H1 (cell line): ENCODE measurements around the gene TMEM150A. TPM values are rescaled to one million over a fixed set of nuclear protein-coding genes. Genes with fewer than 3 reads are reported as not detected.
A peak's percentile ranks its signal among the peaks of the same experiment; 100 is the strongest.

Experiments used
- CTCF ChIA-PET: fragments of 300-600 bp; sonication (Branson Sonifier 250); formaldehyde crosslinking; loops from one replicate; lab custom pipeline; 2021; ENCODE audit not compliant: partially characterized antibody; lab: Charles Lee
- POLR2A ChIA-PET: fragments of 300-600 bp; sonication (Branson Sonifier 250); formaldehyde crosslinking; loops from one replicate; lab custom pipeline; 2021; ENCODE audit warnings: inconsistent platforms; ENCODE audit not compliant: partially characterized antibody; lab: Charles Lee
- DNase-seq, 2 experiments: peaks; one replicate each; pipeline versions ENCODE4 v3.0.0 to v3.0.0-alpha.2; 2010 to 2022; ENCODE audit warnings: low spot score in 2 of 2, low read depth in 1 of 2, mixed read lengths in 1 of 2
- FAIRE-seq: peaks from 2 replicates; lab custom pipeline; 2011; peaks lifted over from hg19 to GRCh38; lab: Jason Lieb, UNC
- H2AFZ ChIP-seq: 2 replicates; pipeline ENCODE4 v1.8.1; 2012; ENCODE audit warnings: low read length, inconsistent platforms
- H2AK5ac ChIP-seq: 2 replicates; pipeline ENCODE4 v1.6.1; 2013; ENCODE audit warnings: low read depth, low read length
- H2BK120ac ChIP-seq: replicated peaks from 2 replicates; pipeline ENCODE3; 2013; ENCODE audit warnings: low read depth, low read length, inconsistent platforms
- H2BK12ac ChIP-seq: 2 replicates; pipeline ENCODE4 v1.6.1; 2013; ENCODE audit warnings: low read depth, low read length
- H2BK15ac ChIP-seq: 2 replicates; pipeline ENCODE4 v1.6.1; 2013; ENCODE audit warnings: low read length
- H2BK20ac ChIP-seq: 2 replicates; pipeline ENCODE4 v1.6.1; 2013; ENCODE audit warnings: low read length
- H2BK5ac ChIP-seq: 2 replicates; pipeline ENCODE4 v1.6.1; 2013; ENCODE audit warnings: low read depth, low read length
- H3K14ac ChIP-seq: 2 replicates; pipeline ENCODE4 v1.6.1; 2013; ENCODE audit warnings: inconsistent platforms; ENCODE audit not compliant: insufficient read length
- H3K18ac ChIP-seq: 2 replicates; pipeline ENCODE4 v1.6.1; 2013; ENCODE audit warnings: low read length; ENCODE audit errors: extremely low read depth
- H3K23ac ChIP-seq: 2 replicates; pipeline ENCODE4 v1.6.1; 2013; ENCODE audit warnings: inconsistent platforms; ENCODE audit not compliant: insufficient read length
- H3K23me2 ChIP-seq: 2 replicates; pipeline ENCODE4 v1.6.1; 2013; ENCODE audit warnings: low read depth, low read length
- H3K27ac ChIP-seq: 2 replicates; pipeline ENCODE4 v1.6.1; 2011; ENCODE audit warnings: low read depth, low read length, inconsistent platforms
- H3K27me3 ChIP-seq, 4 experiments: replicated peaks in 1 of 4; 1 replicate in 1 of 4; 2 replicates in 3 of 4; pipeline versions ENCODE4 v1.6.1 to v1.8.1; 2011 to 2013; ENCODE audit warnings: low read length in 3 of 4, mild to moderate bottlenecking in 3 of 4, inconsistent platforms in 2 of 4, mixed read lengths in 2 of 4, moderate library complexity in 1 of 4; ENCODE audit not compliant: control insufficient read depth in 3 of 4, insufficient read depth in 3 of 4; ENCODE audit errors: extremely low read depth in 1 of 4
- H3K36me3 ChIP-seq, 4 experiments: 2 replicates each; pipeline versions ENCODE4 v1.6.1 to v1.8.1; 2011 to 2013; ENCODE audit warnings: mild to moderate bottlenecking in 4 of 4, low read length in 3 of 4, moderate library complexity in 2 of 4, control low read depth in 1 of 4, inconsistent platforms in 1 of 4; ENCODE audit not compliant: insufficient read depth in 4 of 4, control insufficient read depth in 2 of 4
- H3K4ac ChIP-seq: replicated peaks from 2 replicates; pipeline ENCODE3; 2013; ENCODE audit warnings: low read length, low read depth, mixed read lengths, inconsistent platforms; ENCODE audit not compliant: insufficient read length
- H3K4me1 ChIP-seq, 4 experiments: replicated peaks in 1 of 4; 1 replicate in 1 of 4; 2 replicates in 3 of 4; pipeline versions ENCODE4 v1.6.1 to v1.8.1; 2011 to 2013; ENCODE audit warnings: low read length in 3 of 4, inconsistent platforms in 2 of 4, mixed read lengths in 1 of 4; ENCODE audit not compliant: insufficient read depth in 4 of 4, control insufficient read depth in 3 of 4
- H3K4me2 ChIP-seq, 2 experiments: 2 replicates each; pipeline versions ENCODE4 v1.6.1 to v1.8.1; 2011 to 2013; ENCODE audit warnings: low read depth in 2 of 2, low read length in 2 of 2, control low read depth in 1 of 2, inconsistent platforms in 1 of 2, mild to moderate bottlenecking in 1 of 2; ENCODE audit not compliant: insufficient read depth in 1 of 2
- H3K4me3 ChIP-seq, 4 experiments: fragments of 200-600, 300-600 bp in 1 of 4; sonication (generic), shearing (Covaris generic), sonication (Bioruptor Twin) in 1 of 4; 2 replicates each; pipeline versions ENCODE4 v1.5.1 to v1.8.1; 2011 to 2016; ENCODE audit warnings: low read length in 4 of 4, low read depth in 3 of 4, control low read depth in 2 of 4, inconsistent platforms in 2 of 4, mild to moderate bottlenecking in 2 of 4, mixed read lengths in 1 of 4, moderate library complexity in 1 of 4; ENCODE audit not compliant: insufficient read depth in 2 of 4; ENCODE audit errors: extremely low read depth in 1 of 4
- H3K56ac ChIP-seq: replicated peaks from 2 replicates; pipeline ENCODE3; 2013; ENCODE audit warnings: low read depth, mild to moderate bottlenecking, mixed read lengths, low read length, inconsistent platforms; ENCODE audit not compliant: insufficient read length
- H3K79me1 ChIP-seq: 2 replicates; pipeline ENCODE4 v1.6.1; 2013; ENCODE audit warnings: low read depth, low read length, control low read depth
- H3K79me2 ChIP-seq, 2 experiments: 2 replicates each; pipeline versions ENCODE4 v1.6.1 to v1.8.1; 2012 to 2013; ENCODE audit warnings: low read length in 2 of 2, mild to moderate bottlenecking in 2 of 2, inconsistent platforms in 1 of 2; ENCODE audit not compliant: insufficient read depth in 2 of 2, control insufficient read depth in 1 of 2
- H3K9ac ChIP-seq, 4 experiments: replicated peaks in 1 of 4; 1 replicate in 1 of 4; 2 replicates in 3 of 4; pipeline versions ENCODE4 v1.6.1 to v1.8.1; 2011 to 2013; ENCODE audit warnings: low read depth in 3 of 4, low read length in 3 of 4, control low read depth in 2 of 4, mild to moderate bottlenecking in 2 of 4, moderate library complexity in 2 of 4, inconsistent platforms in 1 of 4; ENCODE audit errors: extremely low read depth in 1 of 4
- H3K9me3 ChIP-seq, 2 experiments: 2 replicates each; pipeline versions ENCODE4 v1.6.1 to v1.8.1; 2012 to 2013; ENCODE audit warnings: mild to moderate bottlenecking in 2 of 2, moderate library complexity in 2 of 2, control low read depth in 1 of 2, inconsistent platforms in 1 of 2, low read depth in 1 of 2, low read length in 1 of 2, mixed read lengths in 1 of 2; ENCODE audit not compliant: insufficient read depth in 2 of 2
- H4K20me1 ChIP-seq, 2 experiments: replicated peaks in 1 of 2; 2 replicates each; pipeline versions ENCODE3 to v1.8.1; 2011 to 2013; ENCODE audit warnings: inconsistent platforms in 2 of 2, low read length in 2 of 2, mild to moderate bottlenecking in 1 of 2; ENCODE audit not compliant: insufficient read depth in 2 of 2, control insufficient read depth in 1 of 2
- H4K5ac ChIP-seq: 2 replicates; pipeline ENCODE4 v1.6.1; 2013; ENCODE audit warnings: low read length, low read depth, mixed read lengths, inconsistent platforms; ENCODE audit not compliant: insufficient read length
- H4K8ac ChIP-seq: 2 replicates; pipeline ENCODE4 v1.8.0; 2013; ENCODE audit warnings: mild to moderate bottlenecking, moderate library complexity, low read length, inconsistent platforms; ENCODE audit not compliant: insufficient read depth; ENCODE audit errors: extremely low read depth
- H4K91ac ChIP-seq: replicated peaks from 2 replicates; pipeline ENCODE3; 2013; ENCODE audit warnings: low read length, mixed read lengths, inconsistent platforms; ENCODE audit not compliant: insufficient read length
- CBX5 ChIP-seq: fragments of 300-800, 300-1000 bp; sonication (generic); IDR thresholded peaks from 2 replicates; pipeline ENCODE4 v1.7.1; 2016; ENCODE audit warnings: antibody characterized with exemption, low read length, low read depth
- CHD2 ChIP-seq: IDR thresholded peaks from 2 replicates; pipeline ENCODE4 v1.6.1; 2012; ENCODE audit warnings: low read length, improper control_type of control experiment
- FOSL1 ChIP-seq: IDR thresholded peaks from 2 replicates; pipeline ENCODE4 v1.6.1; 2011; ENCODE audit warnings: mild to moderate bottlenecking, low read depth, low read length, moderate library complexity; ENCODE audit not compliant: insufficient read depth
- KDM1A ChIP-seq: fragments of 200-600, 300-600 bp; sonication (generic); IDR thresholded peaks from 2 replicates; pipeline ENCODE4 v1.7.1; 2016; ENCODE audit warnings: mild to moderate bottlenecking, low read length, borderline replicate concordance
- MAFK ChIP-seq: IDR thresholded peaks from 2 replicates; pipeline ENCODE4 v1.6.1; 2012; ENCODE audit warnings: low read depth, mild to moderate bottlenecking, improper control_type of control experiment, low read length
- POU5F1 ChIP-seq: IDR thresholded peaks from 2 replicates; pipeline ENCODE4 v1.6.1; 2011; ENCODE audit warnings: low read depth, mild to moderate bottlenecking, low read length, moderate library complexity
- RFX5 ChIP-seq: IDR thresholded peaks from 2 replicates; pipeline ENCODE4 v1.6.1; 2011; ENCODE audit warnings: low read depth, low read length, improper control_type of control experiment, borderline replicate concordance
- SP2 ChIP-seq: IDR thresholded peaks from 2 replicates; pipeline ENCODE4 v1.6.1; 2012; ENCODE audit warnings: mild to moderate bottlenecking, low read length, inconsistent platforms
- TAF1 ChIP-seq: IDR thresholded peaks from 2 replicates; pipeline ENCODE4 v1.6.1; 2011; ENCODE audit warnings: mild to moderate bottlenecking, low read depth, low read length
- WGBS, 2 experiments: shearing (Covaris generic) in 1 of 2; methylation state at CpG; one replicate each; pipeline versions ENCODE4 v1.1.6 to v1.1.7; 2013 to 2015; ENCODE audit warnings: low lambda C conversion rate in 2 of 2, mixed read lengths in 2 of 2, inconsistent platforms in 1 of 2, low coverage in 1 of 2, missing lambda C conversion rate in 1 of 2; ENCODE audit not compliant: insufficient replicate concordance in 2 of 2, insufficient coverage in 1 of 2, insufficient read length in 1 of 2; ENCODE audit errors: extremely low coverage in 1 of 2, missing lambda C conversion rate in 1 of 2; 5-methylcytosine and 5-hydroxymethylcytosine counted together
- polyA plus RNA-seq, 7 experiments: library from polyadenylated mRNA; depleted of rRNA in 3 of 7; stranded (reverse) in 5 of 7; unstranded in 2 of 7; fragments of >200 nt in 5 of 7; fragments of 200-250 nt in 2 of 7; gene quantifications; 1 replicate in 5 of 7; 2 replicates in 1 of 7; 4 replicates in 1 of 7; pipeline versions ENCODE4 v1.2.1 to v1.2.3, GENCODE V29; 2011 to 2013; ENCODE audit warnings: missing spikeins in 2 of 7, mixed read lengths in 2 of 7
- total RNA-seq: library from RNA; stranded (reverse); fragmentation: NEBNext Ultra II Directional; extraction: Animal tissue kit (Norgen Biotek cat#: 25700); gene quantifications from 2 replicates; pipeline ENCODE4 v1.2.1, GENCODE V29; 2021

The TMEM150A gene
- total and polyA plus RNA-seq, 2 of the 8 experiments (the other 6 are each of a cell fraction or from before 2014, with no cell fraction given), result 19.8 to 29.9 TPM

- Histone ChIP-seq H2AFZ (no peak overlapping the region), H3K9me3 (no peaks in the 10 kb centered on the region), H4K91ac (no peak overlapping the region), H3K9ac (peak overlapping the region in 1 of 4 experiments; percentile 18; a peak in 1 of 7 replicates), H2AK5ac (no peak overlapping the region), H4K20me1 (peaks cover 0 to 16% of the 10 kb centered on the region in 2 experiments), H2BK120ac (no peak overlapping the region), H3K27ac (no peak overlapping the region), H4K8ac (no peak overlapping the region), H4K5ac (no peak overlapping the region), H2BK20ac (no peak overlapping the region), H3K4me1 (peaks cover 0 to 5% (median 2%) of the 10 kb centered on the region in 4 experiments; a peak in 6 of 7 replicates), H3K14ac (no peak overlapping the region), H3K23me2 (peaks cover 12% of the 10 kb centered on the region), H3K18ac (no peak overlapping the region), H3K79me2 (peaks cover 0 to 14% of the 10 kb centered on the region in 2 experiments; a peak in 2 of 4 replicates), H3K23ac (no peak overlapping the region), H3K79me1 (peaks cover 7% of the 10 kb centered on the region), H3K27me3 (no peaks in the 10 kb centered on the region), H3K4me2 (no peak overlapping the region), H3K4me3 (no peak overlapping the region), H3K4ac (no peak overlapping the region), H3K56ac (no peak overlapping the region), H2BK5ac (no peak overlapping the region), H3K36me3 (peaks cover 6 to 19% (median 14%) of the 10 kb centered on the region in 4 experiments; a peak in 6 of 8 replicates), H2BK12ac (no peak overlapping the region), H2BK15ac (no peak overlapping the region)
- ChIA-PET CTCF (interaction anchor here (1.1 to 1.9 kb wide), 2 partner anchors 13 to 52 kb away, joined by 5 to 6 read pairs; no protein-coding TSS in a partner anchor), POLR2A (interaction anchor here (0.8 to 7.9 kb wide), 8 partner anchors 8 to 527 kb away, joined by 3 to 95 read pairs (median 12); partner anchors contain the start of genes C2orf68, MAT2A, RNF181 and USP39)
- WGBS, 2 experiments, result 98% methylated on average over 7 of the region's 7 CpGs; no CpG with 5 or more reads in 1 of the 2 experiments
- no peak for DNase-seq
- FAIRE-seq, result no peak
- no peak for TF ChIP-seq FOSL1
- no peak for TF ChIP-seq CBX5
- no peak for TF ChIP-seq MAFK
- TF ChIP-seq TAF1, result no peak
- no peak for TF ChIP-seq CHD2
- no peak for TF ChIP-seq RFX5
- no peak for TF ChIP-seq KDM1A
- TF ChIP-seq SP2, result no peak
- TF ChIP-seq POU5F1, result no peak
Observed at GRCh38 chr2:85606116-85606455, 3.6 kb upstream of the TMEM150A start.
